HEK293 (cell line): ENCODE results near the gene PDE4B.

Experiments used
- RBAK ChIP-seq: fragments of 450-650 bp; formaldehyde crosslinking; IDR thresholded peaks from 2 replicates; pipeline ENCODE4 v1.5.1; 2016; ENCODE audit warnings: missing biosample characterization, missing genetic modification characterization
- ZNF133 ChIP-seq: fragments of 450-650 bp; formaldehyde crosslinking; IDR thresholded peaks from 2 replicates; pipeline ENCODE4 v1.5.1; 2016; ENCODE audit warnings: missing biosample characterization, missing genetic modification characterization
- ZNF19 ChIP-seq: fragments of 450-650 bp; formaldehyde crosslinking; IDR thresholded peaks from 2 replicates; pipeline ENCODE4; 2016; ENCODE audit warnings: missing biosample characterization, missing genetic modification characterization, low read depth
- ZNF23 ChIP-seq: fragments of 450-650 bp; formaldehyde crosslinking; IDR thresholded peaks from 2 replicates; pipeline ENCODE4 v1.5.1; 2016; ENCODE audit warnings: missing biosample characterization, missing genetic modification characterization, borderline replicate concordance
- ZNF239 ChIP-seq: fragments of 450-650 bp; formaldehyde crosslinking; IDR thresholded peaks from 2 replicates; pipeline ENCODE4 v1.5.1; 2016; ENCODE audit warnings: missing biosample characterization, missing genetic modification characterization
- ZNF621 ChIP-seq: fragments of 450-650 bp; formaldehyde crosslinking; IDR thresholded peaks from 2 replicates; pipeline ENCODE4 v1.5.1; 2017; ENCODE audit warnings: missing biosample characterization, missing genetic modification characterization
- TF ChIP-seq, protein P1 (sequence below): fragments of 450-650 bp; formaldehyde crosslinking; IDR thresholded peaks from 2 replicates; pipeline ENCODE4 v1.5.1; 2016; ENCODE audit warnings: missing biosample characterization, missing genetic modification characterization
- TF ChIP-seq, protein P2 (sequence below): fragments of 450-650 bp; formaldehyde crosslinking; IDR thresholded peaks from 2 replicates; pipeline ENCODE4 v1.5.1; 2016; ENCODE audit warnings: missing biosample characterization, missing genetic modification characterization
- TF ChIP-seq, protein P3 (sequence below): fragments of 450-650 bp; IDR thresholded peaks from 2 replicates; pipeline ENCODE4 v1.5.1; 2018; ENCODE audit warnings: missing biosample characterization, missing genetic modification characterization

DNA sequence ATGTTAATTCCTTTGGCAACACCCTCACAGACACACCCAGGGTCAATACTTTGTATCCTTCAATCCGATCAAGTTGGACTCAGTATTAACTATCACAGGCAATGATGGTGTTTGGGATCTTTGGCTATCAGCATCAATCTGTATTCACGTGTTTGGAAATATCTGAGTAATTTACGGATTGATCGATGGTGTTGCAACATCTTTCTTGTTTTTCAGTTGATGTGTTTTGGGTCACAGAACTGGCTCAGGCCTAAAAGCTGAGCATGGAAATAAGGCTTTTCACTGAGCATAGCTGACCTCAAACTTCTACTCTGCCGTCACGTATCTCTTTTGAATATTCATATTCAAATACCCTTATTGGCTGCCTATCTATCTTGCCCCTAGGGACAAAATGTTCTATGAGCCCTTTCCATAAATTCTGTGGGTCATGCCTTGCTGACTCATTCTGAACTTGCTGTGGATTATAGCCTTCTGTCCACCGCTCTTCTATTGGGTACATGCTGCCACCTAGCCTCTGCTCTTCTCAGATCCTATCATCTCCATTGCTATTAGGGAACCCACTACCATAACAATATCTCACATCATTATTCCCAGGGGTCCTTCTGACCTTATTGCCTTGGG lies 156.0 kb downstream of the PDE4B start:
- TF ChIP-seq, protein P1, sequence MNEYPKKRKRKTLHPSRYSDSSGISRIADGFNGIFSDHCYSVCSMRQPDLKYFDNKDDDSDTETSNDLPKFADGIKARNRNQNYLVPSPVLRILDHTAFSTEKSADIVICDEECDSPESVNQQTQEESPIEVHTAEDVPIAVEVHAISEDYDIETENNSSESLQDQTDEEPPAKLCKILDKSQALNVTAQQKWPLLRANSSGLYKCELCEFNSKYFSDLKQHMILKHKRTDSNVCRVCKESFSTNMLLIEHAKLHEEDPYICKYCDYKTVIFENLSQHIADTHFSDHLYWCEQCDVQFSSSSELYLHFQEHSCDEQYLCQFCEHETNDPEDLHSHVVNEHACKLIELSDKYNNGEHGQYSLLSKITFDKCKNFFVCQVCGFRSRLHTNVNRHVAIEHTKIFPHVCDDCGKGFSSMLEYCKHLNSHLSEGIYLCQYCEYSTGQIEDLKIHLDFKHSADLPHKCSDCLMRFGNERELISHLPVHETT (tag by site-specific recombination), result no peak
- TF ChIP-seq, protein P2, sequence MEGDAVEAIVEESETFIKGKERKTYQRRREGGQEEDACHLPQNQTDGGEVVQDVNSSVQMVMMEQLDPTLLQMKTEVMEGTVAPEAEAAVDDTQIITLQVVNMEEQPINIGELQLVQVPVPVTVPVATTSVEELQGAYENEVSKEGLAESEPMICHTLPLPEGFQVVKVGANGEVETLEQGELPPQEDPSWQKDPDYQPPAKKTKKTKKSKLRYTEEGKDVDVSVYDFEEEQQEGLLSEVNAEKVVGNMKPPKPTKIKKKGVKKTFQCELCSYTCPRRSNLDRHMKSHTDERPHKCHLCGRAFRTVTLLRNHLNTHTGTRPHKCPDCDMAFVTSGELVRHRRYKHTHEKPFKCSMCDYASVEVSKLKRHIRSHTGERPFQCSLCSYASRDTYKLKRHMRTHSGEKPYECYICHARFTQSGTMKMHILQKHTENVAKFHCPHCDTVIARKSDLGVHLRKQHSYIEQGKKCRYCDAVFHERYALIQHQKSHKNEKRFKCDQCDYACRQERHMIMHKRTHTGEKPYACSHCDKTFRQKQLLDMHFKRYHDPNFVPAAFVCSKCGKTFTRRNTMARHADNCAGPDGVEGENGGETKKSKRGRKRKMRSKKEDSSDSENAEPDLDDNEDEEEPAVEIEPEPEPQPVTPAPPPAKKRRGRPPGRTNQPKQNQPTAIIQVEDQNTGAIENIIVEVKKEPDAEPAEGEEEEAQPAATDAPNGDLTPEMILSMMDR, result peak; percentile 12; the same call in 1 of the 2 replicates
- TF ChIP-seq, protein P3, sequence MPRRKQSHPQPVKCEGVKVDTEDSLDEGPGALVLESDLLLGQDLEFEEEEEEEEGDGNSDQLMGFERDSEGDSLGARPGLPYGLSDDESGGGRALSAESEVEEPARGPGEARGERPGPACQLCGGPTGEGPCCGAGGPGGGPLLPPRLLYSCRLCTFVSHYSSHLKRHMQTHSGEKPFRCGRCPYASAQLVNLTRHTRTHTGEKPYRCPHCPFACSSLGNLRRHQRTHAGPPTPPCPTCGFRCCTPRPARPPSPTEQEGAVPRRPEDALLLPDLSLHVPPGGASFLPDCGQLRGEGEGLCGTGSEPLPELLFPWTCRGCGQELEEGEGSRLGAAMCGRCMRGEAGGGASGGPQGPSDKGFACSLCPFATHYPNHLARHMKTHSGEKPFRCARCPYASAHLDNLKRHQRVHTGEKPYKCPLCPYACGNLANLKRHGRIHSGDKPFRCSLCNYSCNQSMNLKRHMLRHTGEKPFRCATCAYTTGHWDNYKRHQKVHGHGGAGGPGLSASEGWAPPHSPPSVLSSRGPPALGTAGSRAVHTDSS (tag by site-specific recombination), result no peak
- TF ChIP-seq RBAK (tag by site-specific recombination) (no peak), ZNF23 (tag by site-specific recombination) (no peak), ZNF133 (tag by site-specific recombination) (no peak), ZNF621 (tag by site-specific recombination) (no peak), ZNF19 (tag by site-specific recombination) (no peak), ZNF239 (tag by site-specific recombination) (no peak)
